Activated gamma-delta T cell (primary cell): Measurements from ENCODE around the gene LDB3.

Source experiments
- DNase-seq: peaks from one replicate; lab custom pipeline; 2025; lab: John Stamatoyannopoulos, UW

The LDB3 gene

GRCh38 chr10:86651021-86651471 lies 17.3 kb upstream of the LDB3 start:
- DNase-seq: no peak

GRCh38 chr10:86651631-86652331 lies 16.5 kb upstream of the LDB3 start:
- DNase-seq: no peak

GRCh38 chr10:86652361-86653202 lies 15.7 kb upstream of the LDB3 start:
- no peak for DNase-seq

- no peak for DNase-seq
Measured at GRCh38 chr10:86653379-86653778, 14.9 kb upstream of the LDB3 start.

GRCh38 chr10:86653987-86654386 lies 14.3 kb upstream of the LDB3 start:
- no peak for DNase-seq

- no peak for DNase-seq
Measured at GRCh38 chr10:86654411-86655172, 13.7 kb upstream of the LDB3 start, which contains the start of gene OPN4. OPN4 (plus strand) TSS chr10:86654547; CDS start chr10:86654784, 237 bp downstream.

- DNase-seq: no peak
Measured at GRCh38 chr10:86655173-86655540, 13.2 kb upstream of the LDB3 start.

- DNase-seq: no peak
Measured at GRCh38 chr10:86655596-86655995, 12.7 kb upstream of the LDB3 start.

- no peak for DNase-seq
Measured at GRCh38 chr10:86657011-86657395, 11.3 kb upstream of the LDB3 start.

GRCh38 chr10:86657396-86658011 lies 10.8 kb upstream of the LDB3 start:
- DNase-seq: no peak

GRCh38 chr10:86658261-86658741 lies 10.0 kb upstream of the LDB3 start:
- DNase-seq: no peak

- DNase-seq: no peak
Measured at GRCh38 chr10:86658751-86659150, 9.6 kb upstream of the LDB3 start.

- DNase-seq: no peak
Measured at GRCh38 chr10:86659161-86659691, 9.1 kb upstream of the LDB3 start.

- DNase-seq: no peak
Measured at GRCh38 chr10:86659721-86660453, 8.4 kb upstream of the LDB3 start.

- no peak for DNase-seq
Measured at GRCh38 chr10:86661161-86662025, 6.9 kb upstream of the LDB3 start.

- no peak for DNase-seq
Measured at GRCh38 chr10:86662186-86663045, 5.9 kb upstream of the LDB3 start.

- no peak for DNase-seq
Measured at GRCh38 chr10:86663046-86663345, 5.3 kb upstream of the LDB3 start.

- DNase-seq: no peak
Measured at GRCh38 chr10:86663576-86664339, 4.6 kb upstream of the LDB3 start.
